HG02588 (cell line): ENCODE results near the gene RIN3.
"Not testable (repeated sequence)": the region's sequence is repeated elsewhere in the genome, so short reads cannot be mapped to it uniquely, and the experiment has no call there.

Source experiments
- ATAC-seq: cut with Tn5 transposase; IDR thresholded peaks from one replicate; pipeline ENCODE4 v1.9.1; 2021; ENCODE audit warnings: mild to moderate bottlenecking, moderate library complexity; ENCODE audit not compliant: unreplicated experiment

RIN3 gene

DNA sequence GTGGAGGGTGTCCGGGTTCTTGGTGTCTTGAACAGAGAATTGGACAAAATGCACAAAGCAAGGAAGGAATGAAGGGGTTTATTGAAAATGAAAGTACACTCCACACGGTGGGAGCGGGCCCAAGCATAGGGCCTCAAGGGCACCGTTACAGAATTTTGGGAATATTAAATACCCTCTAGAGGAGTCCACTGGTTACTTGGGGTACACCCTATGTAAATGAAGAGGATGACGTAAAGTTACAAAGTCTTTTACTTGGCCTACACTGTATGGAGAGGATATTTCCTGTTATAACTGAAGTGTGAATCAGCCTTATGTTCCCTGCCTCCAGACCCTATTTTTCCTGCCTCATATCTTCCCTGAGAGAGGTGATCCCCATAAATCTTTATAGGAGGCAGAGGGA lies 102.6 kb downstream of the RIN3 start:
- no peak for ATAC-seq

DNA sequence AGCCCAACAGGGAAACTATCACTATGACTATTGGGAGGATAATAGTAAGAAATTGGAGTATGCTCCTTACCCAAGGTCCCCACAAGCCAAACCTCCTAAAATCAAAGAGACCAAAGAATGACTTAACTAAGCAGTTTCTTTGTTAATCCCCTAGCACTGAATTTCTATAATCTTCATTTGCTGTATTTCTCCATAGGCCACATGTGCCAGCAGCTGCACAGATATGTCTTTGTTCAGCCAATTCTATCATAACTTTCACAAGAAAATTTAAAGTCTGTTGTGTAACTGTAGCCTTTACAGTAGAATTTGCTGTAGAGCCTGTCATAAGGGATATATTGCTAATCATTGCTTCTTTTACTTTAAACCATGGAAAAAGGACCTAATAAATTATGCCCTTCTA lies 104.0 kb downstream of the RIN3 start:
- ATAC-seq, result no peak

DNA sequence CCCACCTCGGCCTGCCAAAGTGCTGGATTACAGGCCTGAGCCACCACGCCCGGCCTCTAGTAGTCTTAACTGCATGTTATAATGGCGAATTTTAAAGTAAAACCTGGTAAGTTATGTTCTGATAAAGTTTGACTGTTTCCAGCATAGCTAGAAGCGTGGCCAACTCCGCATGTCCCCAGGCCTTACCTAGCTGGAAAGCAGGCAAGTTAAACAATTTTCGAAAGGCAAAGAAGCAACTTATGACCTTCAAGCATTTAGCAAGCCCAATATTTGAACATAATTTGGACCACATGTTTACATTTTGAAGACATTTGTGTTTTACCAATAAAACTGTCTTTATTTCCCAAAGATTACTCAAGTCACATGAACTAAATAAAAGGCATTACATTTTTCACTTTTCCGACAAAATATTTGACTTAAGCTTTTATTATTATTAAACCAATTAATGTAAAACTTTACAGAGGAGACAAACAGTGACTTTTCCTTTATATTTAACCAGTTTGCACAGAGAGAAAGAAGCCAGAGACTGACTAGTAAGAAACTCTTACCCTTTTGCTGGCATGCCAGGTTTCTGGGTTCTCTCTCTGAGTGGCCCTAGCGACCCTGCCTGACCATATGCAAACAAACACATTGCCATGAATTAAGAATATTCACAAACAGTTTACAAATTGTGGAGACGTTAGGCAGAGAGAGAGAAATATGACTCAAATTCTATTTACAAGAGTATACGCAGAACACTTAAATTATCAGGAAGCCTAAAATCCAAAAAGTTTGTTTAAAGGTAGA lies 106.3 kb downstream of the RIN3 start:
- no peak for ATAC-seq

DNA sequence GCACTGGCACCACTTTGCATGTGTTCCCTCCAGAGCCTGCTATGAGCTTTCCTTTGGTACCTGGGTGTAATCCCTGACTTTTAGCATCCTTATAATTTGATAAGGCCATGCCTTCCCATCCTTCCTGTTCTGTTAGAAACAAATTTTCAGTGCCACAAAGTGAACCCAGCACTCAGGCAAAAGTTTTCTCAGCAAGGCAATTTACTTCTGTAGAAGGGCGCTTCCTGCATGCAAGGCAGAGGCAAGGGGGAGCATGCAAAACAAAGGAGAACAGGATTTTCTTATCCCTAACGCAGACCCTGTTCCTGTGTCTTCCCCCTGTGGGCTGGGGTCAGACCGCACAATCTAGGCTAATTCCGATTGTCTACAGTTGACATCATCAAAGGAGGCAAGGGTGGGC lies 108.7 kb downstream of the RIN3 start:
- ATAC-seq, result no peak

DNA sequence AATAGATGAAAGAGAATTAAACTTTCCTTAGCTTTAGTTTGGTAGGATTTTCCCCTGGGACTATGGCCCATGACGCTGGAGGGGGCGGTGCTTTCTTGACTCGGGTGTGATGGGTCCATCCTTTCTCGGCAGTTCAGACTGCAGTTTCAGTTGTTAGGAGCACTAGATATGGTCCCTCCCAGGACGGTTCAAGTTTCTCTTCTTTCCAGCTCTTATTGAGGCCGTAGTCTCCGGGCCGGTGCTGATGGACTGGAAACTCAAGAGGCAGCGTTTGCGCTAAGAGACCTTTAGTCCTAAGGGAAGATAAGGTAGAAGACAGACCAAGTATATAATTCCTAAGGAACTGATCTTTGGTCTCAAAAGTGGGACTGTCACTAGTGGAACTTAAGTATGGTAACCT lies 111.2 kb downstream of the RIN3 start:
- no peak for ATAC-seq

DNA sequence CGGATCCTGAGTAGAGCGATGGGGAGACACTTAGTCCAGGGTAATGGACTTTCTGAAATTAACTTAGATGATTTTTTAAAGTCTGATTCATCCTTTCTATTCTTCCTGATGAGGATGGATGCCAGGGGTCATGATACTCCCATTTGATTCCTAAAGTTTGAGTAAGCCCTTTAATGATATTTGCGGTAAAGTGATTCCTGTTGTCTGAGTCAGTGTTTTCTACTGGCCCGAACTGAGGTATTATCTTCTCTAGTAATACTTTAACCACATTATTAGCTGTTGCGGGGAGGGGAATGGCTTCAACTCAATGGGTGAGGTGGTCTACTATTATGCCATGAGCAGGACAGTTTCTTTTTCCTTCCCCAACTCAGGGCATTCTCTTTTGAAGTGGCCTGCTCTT lies 111.6 kb downstream of the RIN3 start:
- ATAC-seq, result no peak

DNA sequence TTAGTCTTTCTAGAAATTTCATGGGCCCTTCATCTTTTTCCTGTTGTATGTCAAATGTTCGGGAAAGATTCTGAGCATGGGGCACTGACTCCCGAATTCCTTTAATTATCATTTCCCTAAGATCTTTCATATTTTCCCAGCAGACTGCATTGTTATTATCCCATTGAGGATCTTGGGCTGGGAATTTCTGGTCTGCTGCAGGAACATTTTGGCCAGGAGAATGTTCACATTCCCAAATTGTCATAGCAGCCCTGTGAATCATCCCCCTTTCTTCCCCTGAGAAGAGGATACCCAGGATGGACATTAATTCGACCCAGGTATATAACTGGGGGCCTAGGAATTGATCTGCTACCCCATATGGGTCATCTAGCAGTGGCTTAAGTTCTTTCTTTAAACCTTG lies 112.5 kb downstream of the RIN3 start:
- no peak for ATAC-seq

DNA sequence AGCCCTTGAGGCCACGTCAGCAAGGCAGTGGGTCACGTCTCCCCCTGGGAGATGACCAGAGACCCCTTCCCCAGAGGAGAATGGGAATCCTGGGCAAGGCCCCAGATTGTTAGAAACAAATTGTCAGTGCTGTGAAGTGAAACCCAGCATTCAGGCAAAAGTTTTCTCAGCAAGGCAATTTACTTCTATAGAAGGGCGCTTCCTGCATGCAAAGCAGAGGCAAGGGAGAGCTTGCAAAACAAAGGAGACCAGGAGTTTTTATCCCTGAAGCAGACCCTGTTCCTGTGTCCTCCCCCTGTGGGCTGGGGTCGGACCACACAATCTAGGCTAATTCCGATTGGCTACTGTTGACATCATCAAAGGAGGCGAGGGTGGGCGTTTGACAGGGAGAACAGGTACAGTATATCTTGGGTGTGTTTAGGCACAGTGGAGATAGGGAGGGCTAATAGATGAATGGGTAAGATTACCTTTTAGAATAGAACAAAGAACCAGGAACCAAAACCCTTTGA lies 114.2 kb downstream of the RIN3 start:
- ATAC-seq, result no peak

DNA sequence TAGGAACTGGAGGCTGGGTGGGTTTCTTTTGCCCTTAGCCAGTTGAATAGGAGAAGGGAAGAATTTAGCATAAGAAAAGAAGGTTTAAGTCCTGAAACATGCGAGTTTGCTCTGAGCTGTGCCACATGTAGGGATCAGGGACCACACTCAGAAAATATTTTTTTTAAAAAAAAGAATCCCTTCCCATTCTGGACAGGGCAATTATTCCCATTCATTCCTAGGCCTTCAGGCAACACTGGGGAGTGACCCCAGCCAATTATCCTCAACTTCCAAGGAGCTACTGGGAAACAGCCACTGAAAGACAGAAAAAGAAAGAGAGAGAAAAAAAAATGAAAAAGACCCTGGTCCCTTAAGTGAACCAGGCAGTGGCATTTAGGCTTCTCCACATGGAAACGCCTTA lies 115.1 kb downstream of the RIN3 start:
- ATAC-seq, result no peak

DNA sequence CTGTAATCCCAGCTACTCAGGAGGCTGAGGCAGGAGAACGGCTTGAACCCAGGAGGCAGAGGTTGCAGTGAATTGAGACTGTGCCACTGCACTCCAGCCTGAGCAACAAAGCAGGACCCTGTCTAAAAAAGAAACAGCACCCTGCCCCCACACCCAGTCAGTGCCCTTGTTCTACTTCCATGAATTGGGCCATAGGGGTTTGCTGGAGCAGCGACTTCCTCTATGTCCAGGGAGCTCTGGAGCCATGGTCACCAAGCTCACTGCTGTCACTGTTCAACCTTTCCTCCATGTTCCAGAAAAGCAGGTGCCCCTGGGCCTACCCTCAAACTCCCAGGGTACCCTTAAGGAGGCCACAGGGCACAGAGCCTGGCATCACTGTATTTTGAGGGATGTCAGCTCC lies 116.8 kb downstream of the RIN3 start:
- ATAC-seq, result no peak

DNA sequence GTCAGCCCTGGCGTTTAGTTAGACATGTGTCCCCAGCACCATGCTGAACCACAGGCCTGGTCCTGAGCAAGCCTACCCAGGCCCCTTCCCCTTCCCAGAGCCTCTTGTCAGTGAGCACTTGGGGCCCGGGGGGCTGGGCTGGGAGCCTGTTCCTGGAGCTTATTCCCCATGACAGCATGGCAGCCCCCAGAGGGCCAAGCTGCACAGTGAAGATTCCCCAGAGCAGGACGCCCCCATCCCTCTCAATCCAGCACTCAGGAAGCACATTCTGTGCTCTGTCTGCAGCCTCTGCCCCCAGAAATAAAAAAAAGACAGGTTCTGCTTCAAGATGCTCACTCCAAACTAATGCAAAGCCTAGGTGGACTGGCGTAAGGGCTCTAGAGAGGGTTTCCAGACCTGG lies 117.5 kb downstream of the RIN3 start:
- ATAC-seq, result no peak

DNA sequence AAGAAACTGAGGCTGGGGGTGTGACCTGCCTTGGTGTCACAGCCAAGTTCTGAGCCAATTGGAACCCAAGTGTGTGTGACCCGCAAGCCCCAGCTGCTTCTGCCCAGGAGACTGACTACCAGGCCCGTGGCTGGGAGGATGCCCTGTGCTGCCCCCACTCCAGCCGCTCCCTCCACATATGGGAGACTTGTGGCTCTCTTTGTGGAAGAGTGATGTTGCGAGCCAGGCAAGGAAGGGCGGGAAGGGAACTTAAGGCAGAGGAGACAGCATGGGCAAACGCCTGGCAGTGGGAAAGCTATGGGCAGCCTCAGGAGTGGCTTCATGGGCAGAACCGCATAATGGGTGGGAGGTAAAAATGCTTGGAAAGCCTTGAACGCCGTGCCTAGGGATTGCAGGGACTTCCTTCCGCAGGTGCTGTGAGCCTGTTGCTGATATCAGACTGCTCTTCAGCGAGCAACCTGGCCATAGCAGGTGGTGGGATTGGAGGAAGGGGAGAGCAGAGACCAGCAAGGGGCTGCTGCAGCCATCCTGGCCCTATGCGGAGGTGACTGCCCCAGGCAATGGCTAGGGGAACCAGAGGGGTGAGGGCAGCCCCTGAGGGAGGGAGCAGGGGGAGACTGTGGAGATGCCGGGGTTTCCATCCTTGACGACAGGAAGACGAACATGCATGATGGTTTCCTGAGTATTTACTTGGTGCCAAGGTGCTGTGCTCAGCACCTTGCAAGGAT lies 119.1 kb downstream of the RIN3 start:
- ATAC-seq, result no peak

DNA sequence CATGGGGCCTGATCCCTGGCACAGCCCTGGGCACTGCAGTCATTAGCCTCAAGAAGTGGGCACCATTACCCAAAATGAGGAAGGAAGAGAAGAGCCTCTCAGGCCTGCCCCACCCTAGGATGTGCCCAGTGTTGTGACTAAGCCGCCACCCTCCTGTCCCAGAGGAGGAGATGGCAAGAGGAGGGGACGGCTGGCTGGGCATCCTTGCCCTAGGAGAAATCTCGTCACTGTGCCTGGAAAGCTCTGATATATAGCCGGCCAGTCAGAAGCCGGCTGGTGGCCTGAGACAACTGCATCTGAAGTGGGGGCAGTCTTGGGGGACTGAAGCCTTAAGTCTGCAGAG lies 119.7 kb downstream of the RIN3 start:
- ATAC-seq, result no peak

DNA sequence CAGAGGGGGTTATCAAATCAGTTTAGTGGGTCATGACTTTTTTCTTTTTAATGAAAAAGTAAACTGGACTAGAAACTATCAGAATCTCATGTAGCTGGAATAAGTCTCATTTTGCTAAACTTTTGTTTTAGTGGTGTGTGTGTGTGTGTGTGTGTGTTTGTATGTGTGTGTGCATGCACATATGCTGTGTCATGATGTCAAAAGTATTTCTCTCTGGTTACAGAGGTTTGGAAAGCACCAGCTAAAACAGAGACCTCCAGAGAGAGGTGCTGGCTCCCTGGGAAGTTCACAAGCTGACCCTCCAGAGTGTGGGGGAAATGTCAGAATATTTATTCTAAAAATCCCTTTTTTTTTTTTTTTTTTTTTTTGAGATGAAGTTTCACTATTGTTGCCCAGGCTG lies 120.1 kb downstream of the RIN3 start:
- ATAC-seq, result no peak

DNA sequence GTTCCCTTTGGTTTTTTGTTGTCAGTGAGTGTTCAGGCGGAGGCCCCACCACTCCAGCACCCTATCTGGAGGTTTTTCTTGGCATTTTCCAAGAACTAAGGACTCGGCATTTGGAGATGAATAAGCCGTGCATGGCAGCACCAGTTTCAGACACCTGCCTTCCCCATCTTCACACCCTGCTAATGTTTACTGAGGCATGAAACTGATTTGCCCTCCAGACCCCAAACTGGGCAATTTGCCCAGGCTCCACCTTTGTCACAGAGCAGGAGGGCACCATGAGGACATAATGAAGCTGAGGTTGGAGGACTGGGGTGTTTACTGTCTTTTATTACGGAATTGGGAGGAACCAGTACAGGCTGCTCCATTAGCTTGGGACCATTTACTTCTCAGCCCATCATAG lies 121.5 kb downstream of the RIN3 start:
- ATAC-seq, result no peak

DNA sequence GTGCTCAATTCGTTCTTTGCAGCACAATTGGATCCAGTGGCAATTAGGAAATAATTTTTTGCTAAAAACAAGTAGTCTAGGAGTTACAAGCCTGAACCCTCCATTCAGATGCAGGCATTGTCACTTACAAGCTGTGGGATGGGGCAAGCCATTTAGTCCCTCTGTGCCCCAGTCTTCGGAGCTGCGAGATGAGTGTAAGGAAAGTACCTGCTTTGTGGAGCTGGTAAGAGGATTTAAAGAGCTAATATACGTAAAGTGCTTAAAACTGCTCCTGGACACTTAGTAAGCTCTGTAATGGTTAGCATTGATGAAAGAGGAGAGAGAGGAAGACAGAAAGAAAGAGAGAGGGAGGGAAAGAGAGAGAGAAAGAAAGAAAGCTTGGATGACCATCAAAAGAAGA lies 122.3 kb downstream of the RIN3 start:
- ATAC-seq, result no peak

DNA sequence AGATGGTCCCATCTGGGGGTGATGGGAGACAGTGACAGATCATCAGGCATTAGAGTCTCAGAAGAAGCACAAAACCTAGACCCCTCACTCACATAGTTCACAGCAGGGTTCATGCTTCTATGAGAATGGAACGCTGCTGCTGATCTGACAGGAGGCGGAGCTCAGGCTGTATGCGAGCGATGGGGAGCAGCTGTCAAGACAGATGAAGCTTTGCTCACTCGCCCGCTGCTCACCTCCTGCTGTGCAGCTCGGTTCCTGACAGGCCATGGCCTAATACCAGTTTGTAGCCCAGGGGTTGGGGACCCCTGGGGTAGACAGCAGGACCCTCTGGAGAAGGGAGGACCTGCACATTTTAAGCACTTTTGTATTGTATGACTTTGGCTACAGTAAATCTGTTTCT lies 123.6 kb downstream of the RIN3 start:
- ATAC-seq, result no peak

DNA sequence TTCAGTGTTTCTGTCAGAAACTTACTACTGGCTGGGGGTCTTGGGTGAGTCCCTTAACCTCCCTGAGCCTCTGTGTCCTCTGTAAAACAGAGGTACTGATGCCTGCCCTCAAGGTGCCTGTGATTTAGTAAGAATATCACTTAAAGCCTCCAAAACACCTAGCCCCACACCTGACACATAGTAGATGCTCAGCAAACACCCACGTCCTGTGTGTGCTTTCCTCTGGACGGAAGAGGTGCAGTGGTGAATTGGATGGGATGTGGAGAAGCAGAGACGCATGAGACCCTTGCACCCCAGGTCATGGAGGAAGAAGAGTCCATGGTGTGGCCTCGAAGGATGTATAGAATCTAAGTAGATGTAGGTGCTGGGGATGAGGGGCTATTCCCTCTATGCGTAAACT lies 124.3 kb downstream of the RIN3 start:
- ATAC-seq, result no peak

DNA sequence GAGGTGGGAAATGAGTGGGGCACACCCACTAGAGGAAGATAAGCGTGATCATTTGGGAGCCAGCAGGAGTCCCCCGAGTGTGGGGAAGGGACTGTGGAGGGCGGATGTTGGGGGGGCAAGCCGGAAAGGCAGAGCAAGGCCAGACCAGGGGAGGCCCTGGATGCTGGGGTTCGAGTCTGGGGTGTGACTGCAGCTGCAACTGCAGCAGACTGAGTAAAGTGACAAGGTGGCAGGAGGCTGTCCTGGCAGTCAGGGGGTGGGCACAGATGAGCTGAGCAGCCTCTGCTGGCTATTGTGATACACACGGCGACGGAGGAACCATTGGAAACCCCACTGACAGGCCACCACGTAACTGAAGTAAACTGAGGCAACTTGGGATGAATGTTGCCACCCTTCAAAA lies 124.7 kb downstream of the RIN3 start:
- no peak for ATAC-seq

DNA sequence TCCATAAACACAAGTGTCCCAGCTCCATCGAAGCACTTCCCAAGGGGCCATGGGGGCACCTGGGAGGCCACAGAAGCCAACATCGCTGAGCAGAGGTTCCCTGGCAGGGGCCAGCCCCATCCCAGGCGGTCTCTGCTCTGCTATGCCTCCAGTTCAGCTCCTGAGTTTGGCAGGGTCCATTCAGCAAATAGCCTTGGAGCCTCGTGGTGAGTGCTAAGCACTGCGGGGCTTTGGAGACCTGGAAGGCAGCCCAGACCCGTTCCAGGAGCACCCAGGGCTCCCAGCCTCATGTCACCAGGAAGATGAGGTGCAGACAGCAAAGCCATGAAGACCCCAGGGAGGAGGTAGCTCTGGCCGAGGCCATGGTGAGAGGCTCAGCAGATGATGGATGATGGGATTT lies 125.3 kb downstream of the RIN3 start:
- no peak for ATAC-seq

DNA sequence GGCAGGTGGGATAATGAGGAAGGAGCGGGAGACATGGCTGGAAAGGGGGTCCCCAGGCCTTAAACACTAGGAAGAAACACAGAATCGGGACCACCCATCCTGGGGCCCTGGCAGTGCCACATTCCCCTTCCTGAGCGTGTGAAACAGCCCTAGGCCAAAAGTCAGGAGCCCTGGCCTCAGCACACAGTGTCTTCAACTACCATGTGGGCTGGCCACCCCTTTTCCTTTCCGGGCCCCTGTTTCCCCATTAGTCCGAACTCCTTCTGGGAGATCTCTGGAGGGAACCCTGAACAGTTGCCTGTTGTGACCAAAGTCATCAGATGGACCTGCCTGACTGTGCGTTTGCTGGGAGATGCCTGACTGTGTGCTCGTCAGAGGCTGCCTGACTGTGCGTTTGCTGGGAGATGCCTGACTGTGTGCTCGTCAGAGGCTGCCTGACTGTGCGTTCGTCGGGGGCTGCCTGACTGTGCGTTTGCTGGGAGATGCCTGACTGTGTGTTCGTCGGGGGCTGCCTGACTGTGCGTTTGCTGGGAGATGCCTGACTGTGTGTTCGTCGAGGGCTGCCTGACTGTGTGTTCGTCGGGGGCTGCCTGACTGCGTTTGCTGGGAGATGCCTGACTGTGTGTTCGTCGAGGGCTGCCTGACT lies 126.0 kb downstream of the RIN3 start:
- ATAC-seq, result not testable (repeated sequence)

DNA sequence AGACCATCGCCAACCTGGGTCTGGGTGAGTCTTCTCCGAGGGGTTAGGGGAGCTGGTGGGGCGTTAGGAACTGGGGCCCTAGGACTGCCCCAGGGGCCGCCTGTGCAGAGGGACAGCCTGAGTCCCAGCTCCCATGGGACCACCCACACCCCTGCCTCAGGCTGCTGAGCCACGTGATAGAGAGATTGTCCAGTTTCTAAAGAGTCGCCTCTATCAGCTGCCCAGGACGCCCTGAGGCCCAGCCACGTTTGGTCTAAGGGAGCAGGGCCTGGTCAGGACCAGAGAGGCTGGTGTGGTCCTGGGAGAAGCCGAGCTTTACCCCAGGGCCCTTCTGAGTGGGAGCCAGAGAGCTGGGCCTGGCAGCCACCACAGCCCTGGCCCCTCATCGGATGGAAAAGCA lies 127.7 kb downstream of the RIN3 start:
- no peak for ATAC-seq
